H1 (cell line): ENCODE measurements around the gene POLE. TPM values are rescaled to one million over a fixed set of nuclear protein-coding genes. Genes with fewer than 3 reads are reported as not detected.

Source experiments
- CTCF ChIP-seq, 3 experiments: IDR thresholded peaks; 1 replicate in 2 of 3; 2 replicates in 1 of 3; pipeline versions ENCODE4 v1.5.1 to v1.6.1; 2011; ENCODE audit warnings: low read length in 3 of 3, mild to moderate bottlenecking in 3 of 3, inconsistent platforms in 2 of 3, low read depth in 1 of 3, moderate library complexity in 1 of 3; ENCODE audit not compliant: insufficient read depth in 1 of 3; ENCODE audit errors: control extremely low read depth in 1 of 3
- NANOG ChIP-seq: IDR thresholded peaks from 2 replicates; pipeline ENCODE4 v1.6.1; 2011; ENCODE audit warnings: low read length, low read depth, mild to moderate bottlenecking, inconsistent platforms; ENCODE audit not compliant: insufficient read depth, poor library complexity, severe bottlenecking
- SP1 ChIP-seq: IDR thresholded peaks from 2 replicates; pipeline ENCODE4 v1.6.1; 2011; ENCODE audit warnings: low read depth, low read length
- polyA plus RNA-seq, 7 experiments: library from polyadenylated mRNA; depleted of rRNA in 3 of 7; stranded (reverse) in 5 of 7; unstranded in 2 of 7; fragments of >200 nt in 5 of 7; fragments of 200-250 nt in 2 of 7; gene quantifications; 1 replicate in 5 of 7; 2 replicates in 1 of 7; 4 replicates in 1 of 7; pipeline versions ENCODE4 v1.2.1 to v1.2.3, GENCODE V29; 2011 to 2013; ENCODE audit warnings: missing spikeins in 2 of 7, mixed read lengths in 2 of 7
- total RNA-seq: library from RNA; stranded (reverse); fragmentation: NEBNext Ultra II Directional; extraction: Animal tissue kit (Norgen Biotek cat#: 25700); gene quantifications from 2 replicates; pipeline ENCODE4 v1.2.1, GENCODE V29; 2021

The POLE gene
- total and polyA plus RNA-seq, 2 of the 8 experiments (the other 6 are each of a cell fraction or from before 2014, with no cell fraction given): 59.7 to 115 TPM

- TF ChIP-seq CTCF (IDR thresholded peaks at IDR 0.05; ENCODE audit: control extremely low read depth in 1 of 3, insufficient read depth in 1 of 3, low read depth in 1 of 3, low read length in 3 of 3): no peak
- no peak for TF ChIP-seq SP1
- no peak for TF ChIP-seq NANOG
These were observed 52.6 kb downstream of the POLE start (continued) for GRCh38 chr12:132634411-132634990.
